Epithelial cell of esophagus (primary cell): ENCODE measurements around the gene ALDH7A1.

ENCODE experiments used
- DNase-seq: peaks from one replicate; pipeline ENCODE4 v3.0.0; 2010; ENCODE audit warnings: low read depth
- H3K4me3 ChIP-seq: 2 replicates; pipeline ENCODE4 v1.5.1; 2011; ENCODE audit warnings: mild to moderate bottlenecking, low read length, control low read depth
- TF ChIP-seq, protein P1 (sequence below): IDR thresholded peaks from 2 replicates; pipeline ENCODE4 v1.5.1; 2011; ENCODE audit warnings: low read depth, mild to moderate bottlenecking, low read length, control low read depth, inconsistent platforms; ENCODE audit not compliant: insufficient read depth; ENCODE audit errors: missing control alignments

The ALDH7A1 gene

DNA sequence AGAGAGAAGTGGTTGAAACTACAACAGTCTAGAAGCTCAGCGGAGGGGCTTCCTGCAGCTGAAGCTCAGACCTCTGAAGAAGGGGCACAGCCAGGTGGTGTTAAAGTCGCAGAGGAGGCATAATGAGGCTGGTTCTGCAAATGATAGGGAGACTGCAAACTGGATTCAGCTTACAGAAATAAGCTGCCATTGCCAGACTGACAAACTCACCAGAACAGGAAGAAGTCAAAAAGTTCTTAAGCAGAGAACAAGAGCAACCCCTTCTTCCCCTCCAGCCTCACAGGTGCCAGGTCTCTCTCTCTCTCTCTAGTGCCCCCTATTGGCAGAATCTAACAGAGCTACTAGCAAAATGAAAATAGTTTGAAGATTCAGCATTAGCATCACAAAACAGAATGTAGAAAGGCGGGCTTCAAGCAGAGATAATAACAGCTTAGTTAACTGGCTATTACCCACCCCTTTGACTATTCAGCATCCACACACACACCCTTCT is 95.1 kb downstream of the ALDH7A1 start:
- H3K4me3 ChIP-seq, result no peak overlapping the region
- peak; percentile 40 for DNase-seq
- TF ChIP-seq, protein P1, sequence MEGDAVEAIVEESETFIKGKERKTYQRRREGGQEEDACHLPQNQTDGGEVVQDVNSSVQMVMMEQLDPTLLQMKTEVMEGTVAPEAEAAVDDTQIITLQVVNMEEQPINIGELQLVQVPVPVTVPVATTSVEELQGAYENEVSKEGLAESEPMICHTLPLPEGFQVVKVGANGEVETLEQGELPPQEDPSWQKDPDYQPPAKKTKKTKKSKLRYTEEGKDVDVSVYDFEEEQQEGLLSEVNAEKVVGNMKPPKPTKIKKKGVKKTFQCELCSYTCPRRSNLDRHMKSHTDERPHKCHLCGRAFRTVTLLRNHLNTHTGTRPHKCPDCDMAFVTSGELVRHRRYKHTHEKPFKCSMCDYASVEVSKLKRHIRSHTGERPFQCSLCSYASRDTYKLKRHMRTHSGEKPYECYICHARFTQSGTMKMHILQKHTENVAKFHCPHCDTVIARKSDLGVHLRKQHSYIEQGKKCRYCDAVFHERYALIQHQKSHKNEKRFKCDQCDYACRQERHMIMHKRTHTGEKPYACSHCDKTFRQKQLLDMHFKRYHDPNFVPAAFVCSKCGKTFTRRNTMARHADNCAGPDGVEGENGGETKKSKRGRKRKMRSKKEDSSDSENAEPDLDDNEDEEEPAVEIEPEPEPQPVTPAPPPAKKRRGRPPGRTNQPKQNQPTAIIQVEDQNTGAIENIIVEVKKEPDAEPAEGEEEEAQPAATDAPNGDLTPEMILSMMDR, result peak; percentile 53

DNA sequence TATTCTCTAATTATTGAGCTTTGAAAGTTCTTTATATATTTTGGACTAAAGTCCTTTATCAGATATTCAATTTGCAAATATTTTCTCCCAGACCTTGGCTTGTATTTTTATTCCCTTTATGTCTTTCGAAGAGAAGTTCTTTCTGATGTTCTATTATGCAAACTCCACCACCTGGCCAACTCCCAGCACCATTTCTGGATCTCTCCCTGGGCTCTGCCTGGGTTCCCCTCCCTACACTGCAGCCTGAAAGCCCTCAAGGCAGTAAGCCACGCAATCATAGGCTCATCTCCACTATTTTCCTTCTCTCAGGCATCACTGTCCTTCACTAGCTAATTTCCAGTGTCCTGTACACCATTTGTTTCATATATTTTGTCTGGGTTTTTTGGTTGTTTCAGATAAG is 95.7 kb downstream of the ALDH7A1 start:
- peak; percentile 26 for DNase-seq
- TF ChIP-seq, protein P1, result no peak
- H3K4me3 ChIP-seq, result no peak overlapping the region

DNA sequence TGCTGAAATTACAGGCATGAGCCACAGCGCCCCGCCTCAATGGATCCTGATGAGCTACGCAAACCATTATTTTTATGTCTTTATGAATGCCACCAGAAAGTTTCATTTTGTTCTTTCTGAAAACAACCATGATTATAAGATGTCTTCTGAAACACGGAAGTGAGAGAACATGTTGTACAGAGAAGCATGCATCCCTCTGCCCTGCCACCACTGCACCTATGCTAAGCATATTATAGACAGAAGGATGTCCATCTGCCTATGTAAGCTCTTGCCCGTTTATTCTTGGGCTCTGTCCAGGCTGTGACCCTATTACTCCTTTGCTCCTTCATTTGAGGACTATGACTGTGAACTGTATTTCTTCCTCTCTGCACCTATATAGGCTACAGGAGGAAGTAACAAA is 97.5 kb downstream of the ALDH7A1 start:
- DNase-seq, result no peak
- TF ChIP-seq, protein P1, result no peak
- no peak overlapping the region for H3K4me3 ChIP-seq

DNA sequence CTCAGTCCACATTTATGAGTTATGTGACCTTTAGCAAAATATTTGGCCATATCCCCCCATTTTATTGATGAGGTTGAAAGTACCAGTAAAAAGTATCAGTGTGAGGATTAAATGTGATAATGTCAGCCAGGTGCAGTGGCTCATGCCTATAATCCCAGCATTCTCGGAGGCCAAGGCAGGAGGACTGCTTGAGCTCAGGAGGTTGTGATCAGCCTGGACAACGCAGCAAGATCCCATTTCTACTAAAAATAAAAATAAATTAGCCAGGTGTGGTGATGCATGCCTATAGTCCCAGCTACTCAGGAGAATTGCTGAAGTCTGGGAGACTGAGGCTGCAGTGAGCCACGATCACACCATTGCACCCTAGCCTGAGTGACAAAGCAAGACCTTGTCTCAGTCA is 100.6 kb downstream of the ALDH7A1 start:
- no peak overlapping the region for H3K4me3 ChIP-seq
- TF ChIP-seq, protein P1, result no peak
- DNase-seq, result no peak

DNA sequence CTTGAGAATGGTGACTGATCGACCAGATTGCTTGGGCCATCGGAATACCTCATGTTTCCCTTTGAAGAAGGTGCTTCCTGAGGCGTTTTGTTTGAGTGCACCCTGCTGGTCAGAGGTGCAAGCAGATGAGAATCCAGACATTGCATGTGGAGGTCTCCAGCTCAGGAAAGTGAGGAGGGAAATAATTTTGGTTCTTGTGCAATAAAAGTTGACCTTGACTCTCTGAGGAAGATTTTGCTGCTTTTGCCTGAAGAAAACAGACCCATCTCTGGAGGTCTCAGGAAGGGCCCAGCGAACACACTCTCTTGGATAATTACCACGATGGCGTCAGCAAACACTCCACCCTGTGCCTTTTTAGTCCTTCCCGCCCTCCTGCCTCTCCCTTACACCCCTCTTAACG is 102.1 kb downstream of the ALDH7A1 start:
- TF ChIP-seq, protein P1, result peak; percentile 40
- peak; percentile 39 for DNase-seq
- H3K4me3 ChIP-seq, result no peak overlapping the region

DNA sequence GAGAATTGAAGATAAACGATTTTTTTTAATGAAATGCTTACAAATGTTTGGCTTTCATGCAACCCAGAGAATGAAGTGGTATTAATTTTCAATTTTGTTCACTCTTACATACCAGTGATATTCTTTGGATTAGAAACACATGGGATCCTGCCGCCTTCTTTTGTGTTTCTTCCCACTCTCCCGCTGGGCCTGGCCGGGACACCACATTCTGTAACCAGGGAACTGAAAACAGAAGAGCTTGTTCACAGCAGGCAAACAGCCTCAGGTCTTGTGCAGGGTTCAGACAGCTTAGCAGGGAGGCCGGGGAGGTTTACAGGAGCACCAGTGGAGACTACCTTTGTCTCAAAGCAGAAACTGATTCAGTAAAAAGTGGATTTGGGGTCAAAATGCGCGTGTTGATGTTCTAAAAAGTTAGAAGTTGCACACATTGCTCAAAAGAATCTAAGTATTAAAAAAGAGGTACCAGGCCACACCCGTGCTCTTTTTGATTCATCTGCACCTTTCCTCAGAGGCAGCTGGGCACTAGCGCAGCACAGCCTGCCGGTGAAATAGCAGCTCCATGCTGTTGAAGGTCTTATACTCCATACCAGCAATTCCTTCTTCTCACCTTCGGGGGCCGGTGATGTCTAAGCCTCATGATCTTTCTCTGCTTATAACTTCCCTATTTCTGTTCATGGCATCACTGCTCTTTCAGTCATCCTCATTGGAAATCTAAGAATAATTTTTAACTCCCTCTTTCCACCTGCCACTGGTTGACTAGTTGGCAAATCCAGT is 104.7 kb downstream of the ALDH7A1 start:
- DNase-seq, result peak; percentile 49
- TF ChIP-seq, protein P1, result peak; percentile 34
- no peak overlapping the region for H3K4me3 ChIP-seq

DNA sequence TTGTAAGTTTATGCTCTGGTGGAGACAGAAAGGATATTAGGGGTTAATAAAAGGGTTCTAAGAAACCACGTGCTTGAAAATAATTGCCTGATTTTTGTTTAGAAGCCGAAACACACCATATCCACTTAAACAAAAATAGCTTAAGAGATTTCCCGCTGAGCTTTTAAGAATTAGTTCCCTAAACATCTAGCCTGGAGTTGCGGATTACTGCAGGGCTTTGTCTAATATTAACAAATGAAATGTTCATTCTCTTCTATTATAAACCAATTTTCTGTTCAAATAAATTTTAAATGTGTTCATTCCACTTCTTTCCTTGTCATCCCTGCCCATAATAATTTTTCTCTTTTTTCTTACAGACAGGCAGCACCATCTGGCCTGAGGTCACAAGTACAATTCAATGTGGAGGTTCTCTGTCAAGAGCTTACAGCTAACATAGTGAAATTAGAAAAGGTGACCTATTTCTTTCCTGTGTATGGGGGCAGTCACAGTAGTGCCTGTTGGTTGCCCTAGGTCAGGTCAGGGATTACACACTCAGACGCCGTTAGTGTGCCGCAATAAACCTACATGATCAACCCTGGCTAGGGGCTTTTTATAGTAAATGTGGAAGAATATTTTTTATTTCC is 106.5 kb downstream of the ALDH7A1 start:
- TF ChIP-seq, protein P1, result no peak

More for the DNA sequence above, 106.5 kb downstream of the ALDH7A1 start:
- H3K4me3 ChIP-seq, result no peak overlapping the region
- no peak for DNase-seq
